AG08396 (cell line): ENCODE results near the gene LMOD2.
"Not testable (repeated sequence)": the region's sequence is repeated elsewhere in the genome, so short reads cannot be mapped to it uniquely, and the experiment has no call there.

Source experiments
- DNase-seq: peaks from one replicate; pipeline ENCODE4 v3.0.0; 2012; ENCODE audit warnings: low spot score, mixed read lengths

Gene LMOD2

DNA sequence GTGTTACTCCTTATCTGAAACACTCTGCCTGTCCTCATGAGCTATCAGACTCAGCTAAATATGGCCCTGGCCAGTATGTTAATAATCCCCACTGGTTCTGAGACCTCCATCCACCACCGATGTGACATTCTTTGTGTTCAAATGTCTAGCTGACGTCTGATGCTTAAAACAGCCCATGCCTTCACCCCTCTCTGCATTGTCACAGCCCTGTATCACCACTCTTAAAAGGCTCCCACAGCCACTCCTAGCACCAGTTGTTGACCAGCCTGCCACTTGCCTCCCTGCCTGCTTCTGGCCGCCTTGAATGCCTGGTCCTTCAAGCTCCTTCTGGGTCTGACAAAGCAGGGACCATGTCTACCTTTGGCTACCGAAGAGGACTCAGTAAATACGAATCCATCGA lies at the start of gene LMOD2:
Gene LMOD2 (plus strand): TSS at position 253 of the 400 bp plus-strand sequence. CDS start 98 bp downstream, at position 351.
- DNase-seq = no peak

- no peak for DNase-seq
Observed at GRCh38 chr7:123607423-123607975, 48.2 kb upstream of the LMOD2 start.

- DNase-seq = no peak
Observed at GRCh38 chr7:123608991-123609882, 46.4 kb upstream of the LMOD2 start.

DNA sequence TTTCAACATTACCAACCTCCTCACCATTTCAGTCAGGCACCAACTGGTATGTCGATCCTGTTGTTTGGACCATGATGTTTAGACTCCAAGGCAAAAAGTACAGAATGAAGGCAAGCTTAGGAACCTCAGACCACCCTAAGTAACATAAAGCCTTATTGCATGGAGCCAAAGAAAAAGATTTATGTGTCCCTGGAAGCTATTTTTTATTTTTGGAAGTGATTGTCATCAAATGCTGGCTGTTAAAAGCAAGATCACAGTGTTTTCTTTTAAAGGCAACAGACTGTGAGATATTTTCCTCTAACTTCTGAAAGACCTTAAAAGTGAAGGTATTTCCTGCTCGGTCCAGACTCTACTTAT lies 45.8 kb upstream of the LMOD2 start:
- DNase-seq = no peak

DNA sequence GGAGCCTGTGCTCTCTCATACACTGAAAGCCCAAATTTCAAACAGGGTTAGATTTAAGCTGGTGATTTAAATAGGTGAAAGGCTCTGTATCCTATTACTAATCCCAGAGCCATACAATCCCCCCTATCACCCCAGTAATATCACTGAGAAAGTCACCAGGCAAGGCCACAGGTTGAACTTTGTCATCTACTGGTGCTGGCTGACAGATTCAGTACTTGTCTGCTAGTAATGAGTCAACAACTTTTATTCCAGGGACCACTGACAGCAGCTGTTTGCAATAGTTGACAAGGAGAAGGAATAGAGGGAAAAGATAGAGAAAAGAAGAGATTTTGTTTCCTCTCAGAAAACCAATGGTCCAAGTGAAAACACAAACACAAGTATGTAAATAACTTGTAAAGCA lies 43.6 kb upstream of the LMOD2 start:
- DNase-seq = no peak

- DNase-seq = no peak
Observed at GRCh38 chr7:123615344-123615743, 40.3 kb upstream of the LMOD2 start.

DNA sequence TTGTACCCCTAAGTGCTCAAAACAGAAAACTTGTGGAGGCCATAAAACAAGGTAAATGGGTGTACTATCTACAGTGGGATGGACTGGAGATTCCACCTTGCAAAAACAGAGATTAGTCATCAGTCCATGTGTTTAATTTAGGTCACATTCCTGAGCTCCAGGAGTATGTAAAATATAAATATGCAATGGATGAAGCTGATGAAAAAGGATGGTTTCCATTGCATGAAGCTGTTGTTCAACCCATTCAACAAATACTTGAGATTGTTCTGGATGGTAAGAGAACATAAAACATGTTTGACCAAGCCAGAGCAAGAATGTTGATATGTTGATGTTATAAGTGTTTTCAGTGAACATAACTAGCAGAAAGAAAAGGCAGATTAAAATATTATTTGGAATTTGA lies 39.4 kb upstream of the LMOD2 start:
- no peak for DNase-seq

DNA sequence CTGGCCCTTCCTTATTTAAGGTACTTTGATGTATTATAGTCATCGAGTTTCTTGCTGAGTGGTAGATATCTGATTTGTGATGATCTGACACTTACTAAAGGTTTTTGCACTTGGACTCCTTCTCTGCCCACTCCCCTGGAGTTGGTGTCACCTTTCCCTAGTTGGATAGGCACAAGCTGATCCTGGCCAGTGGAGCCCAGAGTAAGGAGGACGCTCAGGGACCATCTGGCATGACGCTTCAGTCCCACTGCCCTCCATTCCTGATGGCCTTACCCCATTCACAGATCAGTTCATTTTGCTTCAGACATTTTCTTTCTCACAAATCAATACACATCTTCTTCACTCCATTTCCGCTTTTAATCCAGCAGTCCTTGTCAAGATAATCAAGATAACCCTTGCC lies 34.0 kb upstream of the LMOD2 start:
- DNase-seq = no peak

DNA sequence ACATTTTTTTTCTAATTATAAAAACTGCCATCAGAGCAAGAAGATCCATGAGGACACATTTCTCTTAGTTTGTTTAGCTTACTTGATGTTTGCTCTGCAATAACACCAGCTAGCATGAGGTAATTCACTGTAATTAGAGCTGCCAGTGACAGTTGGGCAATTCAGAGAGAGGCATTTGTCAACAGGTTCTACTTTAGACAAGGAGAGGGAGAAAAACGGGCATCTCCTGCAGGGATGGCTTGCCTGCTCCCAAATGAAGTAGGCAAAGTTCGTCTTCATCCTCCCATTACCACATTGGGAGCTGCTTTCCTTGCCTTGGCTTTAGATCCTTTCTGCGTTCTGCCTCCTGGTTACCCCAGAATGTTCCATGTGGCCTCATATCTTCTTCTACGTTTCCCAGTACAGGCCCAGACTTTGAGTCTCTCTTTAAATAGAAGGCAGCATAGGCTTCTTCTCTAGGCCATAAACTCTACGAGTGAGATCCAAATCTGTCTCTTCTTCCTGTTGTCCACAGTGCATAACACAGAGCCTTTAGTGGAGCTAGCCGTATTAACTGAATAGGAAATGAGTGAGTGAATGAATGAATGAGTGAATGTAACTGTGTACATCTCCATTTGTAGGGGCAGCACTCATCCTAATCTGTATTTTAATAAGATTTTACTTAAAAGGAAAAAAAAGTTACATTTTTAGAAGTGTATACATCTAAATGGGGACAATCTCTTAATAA lies 32.8 kb upstream of the LMOD2 start:
- DNase-seq = no peak

DNA sequence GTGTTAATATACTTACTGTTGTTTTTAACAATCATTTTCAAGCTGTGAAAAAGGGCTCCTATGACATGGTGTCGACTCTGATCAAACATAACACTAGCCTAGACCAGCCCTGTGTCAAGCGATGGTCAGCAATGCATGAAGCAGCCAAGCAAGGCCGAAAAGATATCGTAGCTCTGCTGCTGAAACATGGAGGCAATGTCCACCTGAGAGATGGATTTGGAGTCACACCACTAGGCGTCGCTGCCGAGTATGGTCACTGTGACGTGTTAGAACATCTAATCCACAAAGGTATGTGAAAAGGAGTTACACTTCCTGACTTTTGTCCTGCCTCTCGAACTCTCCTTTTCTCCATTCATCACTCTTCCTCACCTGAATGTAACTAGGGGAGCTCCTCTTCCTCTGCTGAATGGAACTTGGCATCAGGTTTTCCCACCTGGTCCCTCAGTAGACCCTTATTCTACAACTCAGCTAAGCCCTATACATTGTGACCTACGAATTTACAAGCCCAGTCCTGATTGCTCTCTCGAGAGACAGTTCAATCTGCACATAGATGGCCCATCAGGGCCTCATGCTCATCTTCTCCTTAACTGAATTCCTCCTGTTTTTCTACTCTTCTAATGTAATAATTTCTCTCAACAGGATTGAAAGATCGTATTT lies 31.0 kb upstream of the LMOD2 start:
- peak; percentile 25 for DNase-seq

DNA sequence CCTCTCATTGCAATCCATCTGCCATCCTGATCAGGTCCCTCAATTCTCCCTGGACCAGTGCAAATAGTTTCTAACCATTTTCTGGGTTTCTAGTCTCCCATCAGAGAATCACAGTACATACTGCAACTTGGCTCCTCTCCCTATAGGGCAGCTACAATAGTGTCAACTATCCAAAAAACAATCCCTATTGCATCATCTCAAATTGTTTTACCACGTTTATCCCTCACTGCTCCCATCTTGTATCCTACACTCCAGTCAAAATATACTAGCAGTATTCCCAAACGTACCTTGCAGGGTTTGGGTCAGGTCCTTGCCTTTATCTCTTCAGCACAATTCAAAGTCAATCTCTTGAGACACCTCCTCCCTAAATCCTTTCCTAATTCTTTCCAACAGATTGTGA lies 30.4 kb upstream of the LMOD2 start:
- DNase-seq = no peak

- no peak for DNase-seq
Observed at GRCh38 chr7:123627851-123628250, 27.8 kb upstream of the LMOD2 start.

DNA sequence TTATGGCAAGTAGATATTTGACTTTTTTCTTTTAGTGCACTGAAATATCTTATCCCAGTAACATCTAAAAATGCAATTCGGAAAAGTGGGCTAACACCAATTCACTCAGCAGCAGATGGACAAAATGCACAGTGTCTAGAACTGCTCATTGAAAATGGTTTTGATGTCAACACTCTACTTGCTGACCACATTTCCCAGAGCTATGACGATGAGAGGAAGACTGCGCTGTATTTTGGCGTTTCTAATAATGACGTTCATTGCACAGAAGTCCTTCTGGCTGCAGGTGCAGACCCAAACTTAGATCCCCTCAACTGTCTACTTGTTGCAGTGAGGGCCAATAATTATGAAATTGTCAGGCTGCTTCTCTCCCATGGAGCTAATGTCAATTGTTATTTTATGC lies 26.8 kb upstream of the LMOD2 start:
- DNase-seq = no peak

- DNase-seq = no peak
Observed at GRCh38 chr7:123629281-123629680, 26.4 kb upstream of the LMOD2 start.

GRCh38 chr7:123632808-123633207 lies 22.9 kb upstream of the LMOD2 start:
- no peak for DNase-seq

GRCh38 chr7:123633553-123633952 lies 22.1 kb upstream of the LMOD2 start:
- no peak for DNase-seq

DNA sequence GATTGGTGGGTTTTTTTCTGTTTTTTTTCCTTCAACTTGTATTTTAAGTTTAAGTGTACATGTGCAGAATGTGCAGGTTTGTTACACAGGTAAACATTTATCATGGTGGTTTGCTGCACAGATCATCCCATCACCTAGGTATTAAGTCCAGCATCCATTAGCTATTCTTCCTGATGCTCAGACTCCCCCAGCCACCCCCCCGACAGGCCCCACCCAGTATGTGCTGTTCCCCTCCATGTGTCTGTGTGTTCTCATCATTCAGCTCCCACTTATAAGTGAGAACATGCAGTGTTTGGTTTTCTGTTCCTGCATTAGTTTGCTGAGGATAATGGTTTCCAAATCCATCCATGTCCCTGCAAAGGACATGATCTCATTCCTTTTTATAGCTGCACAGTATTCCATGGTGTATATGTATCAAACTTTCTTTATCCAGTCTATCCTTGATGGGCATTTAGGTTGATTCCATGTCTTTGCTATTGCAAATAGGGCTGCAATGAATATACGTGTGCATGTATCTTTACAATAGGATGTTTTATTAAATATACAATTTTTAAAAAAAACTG lies 21.6 kb upstream of the LMOD2 start:
- DNase-seq = not testable (repeated sequence)

DNA sequence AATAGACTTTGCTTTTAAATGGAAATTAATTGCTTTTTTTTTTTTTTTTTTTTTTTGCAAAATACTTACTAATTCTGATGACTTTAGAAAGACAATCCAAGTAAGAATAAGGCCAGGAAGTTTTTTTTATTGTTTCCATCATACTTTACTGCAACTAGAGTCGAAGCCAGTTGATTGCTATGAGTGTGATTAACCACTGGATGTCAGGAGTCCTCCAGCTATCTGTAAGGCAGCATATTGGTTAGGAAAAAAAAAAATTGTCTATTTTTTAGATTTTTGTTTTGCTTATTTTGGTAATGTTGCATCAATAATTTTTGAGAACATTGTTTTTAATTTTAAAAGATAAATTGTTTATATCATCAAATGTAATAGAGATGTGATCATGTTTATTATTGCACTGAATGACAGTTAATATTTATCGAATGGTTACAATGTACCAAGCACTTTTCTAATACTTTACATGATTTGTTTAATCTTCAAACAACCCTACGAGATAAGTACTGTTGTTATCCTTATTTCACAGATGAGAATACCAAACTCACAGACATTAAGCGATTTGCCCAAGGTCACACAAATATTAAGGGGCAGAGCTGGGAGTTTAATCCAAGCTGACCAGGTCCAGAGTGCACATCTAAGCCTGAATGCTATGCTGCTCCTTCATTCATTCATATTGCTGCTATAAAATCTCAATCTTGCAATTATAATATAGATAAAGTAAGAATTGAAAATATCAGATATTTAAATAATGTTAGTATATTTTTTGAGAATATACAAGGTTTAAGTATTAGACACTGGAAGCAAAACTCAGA lies 19.9 kb upstream of the LMOD2 start:
- peak; percentile 25 for DNase-seq

DNA sequence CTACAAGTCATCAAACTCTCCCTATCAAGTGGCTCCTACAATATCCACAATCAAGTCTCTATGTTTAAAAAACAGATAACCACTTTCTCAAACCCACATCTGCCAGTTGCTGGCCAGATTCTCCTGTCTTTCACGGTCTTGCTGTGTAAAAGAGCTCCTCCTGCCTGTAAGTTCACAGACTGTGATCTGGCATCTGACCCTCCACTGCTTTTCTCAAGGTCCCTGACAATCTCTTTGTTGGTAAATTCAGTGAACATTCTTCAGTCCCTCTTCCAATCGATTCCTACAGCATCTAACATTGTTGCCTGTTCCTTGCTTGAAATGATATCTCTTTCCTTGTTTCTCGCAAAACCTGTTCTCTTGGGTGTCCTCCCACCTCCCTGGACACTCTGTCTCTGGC lies 18.5 kb upstream of the LMOD2 start:
- no peak for DNase-seq

DNA sequence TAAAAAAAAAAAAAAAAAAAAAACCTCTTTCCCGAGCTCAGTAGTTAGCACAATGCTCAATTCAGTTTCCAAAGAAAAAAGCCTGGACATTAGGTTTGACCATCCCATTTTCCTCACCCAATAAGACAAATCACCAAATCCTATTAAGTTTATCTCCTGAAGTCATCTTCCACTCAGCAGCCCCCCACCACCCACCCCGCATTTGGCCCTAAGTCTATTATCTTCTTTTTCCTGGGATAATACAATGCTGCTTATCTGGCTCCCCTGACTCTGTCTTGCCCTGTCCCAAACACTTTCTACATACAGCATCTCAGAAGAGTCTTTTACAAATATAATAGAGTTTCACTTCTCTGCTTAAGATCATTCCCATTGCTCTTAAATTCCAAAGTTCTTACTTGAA lies 17.8 kb upstream of the LMOD2 start:
- DNase-seq = no peak

DNA sequence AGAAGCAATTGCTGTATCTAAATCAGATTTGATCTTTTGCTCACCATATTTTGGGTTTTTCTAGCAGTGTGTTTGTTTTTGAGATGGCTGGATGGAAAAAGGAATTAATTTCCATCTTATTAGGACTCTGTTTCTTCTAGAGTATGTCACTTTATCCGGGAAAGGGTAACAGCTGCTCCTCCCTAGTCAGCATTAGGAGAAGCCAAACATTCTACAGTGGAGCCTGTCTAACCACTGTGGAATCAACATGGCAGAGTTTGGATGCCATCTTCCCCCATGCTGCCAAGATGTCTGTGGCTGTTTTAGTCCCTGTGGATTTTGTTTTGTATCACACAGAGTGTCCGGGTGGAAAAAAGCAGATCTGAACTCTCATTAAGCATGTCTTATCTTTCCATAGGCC lies 16.0 kb upstream of the LMOD2 start:
- DNase-seq = no peak
